ENCODE measurements around the gene LTB4R2. TPM values are rescaled to one million over a fixed set of nuclear protein-coding genes. Genes with fewer than 3 reads are reported as not detected.

The LTB4R2 gene
- total RNA-seq, 2 donors from 2014 or later: 1.6 to 2.8 TPM

- intact Hi-C loops (cut with DNase I): loop anchor here (2.0 to 5.0 kb wide), 2 partner anchors 101 to 105 kb away; no protein-coding TSS in a partner anchor
- no peak for DNase-seq
- ATAC-seq: no peak
These were observed 21.9 kb downstream of the LTB4R2 start for GRCh38 chr14:24331731-24332267.

GRCh38 chr14:24332268-24332993 lies 22.5 kb downstream of the LTB4R2 start:
- peak; percentile 74 for DNase-seq
- intact Hi-C loops (cut with DNase I): loop anchor here (2.0 to 5.0 kb wide), 2 partner anchors 100 to 104 kb away; no protein-coding TSS in a partner anchor
- ATAC-seq: peak; percentile 55 to 67

DNA sequence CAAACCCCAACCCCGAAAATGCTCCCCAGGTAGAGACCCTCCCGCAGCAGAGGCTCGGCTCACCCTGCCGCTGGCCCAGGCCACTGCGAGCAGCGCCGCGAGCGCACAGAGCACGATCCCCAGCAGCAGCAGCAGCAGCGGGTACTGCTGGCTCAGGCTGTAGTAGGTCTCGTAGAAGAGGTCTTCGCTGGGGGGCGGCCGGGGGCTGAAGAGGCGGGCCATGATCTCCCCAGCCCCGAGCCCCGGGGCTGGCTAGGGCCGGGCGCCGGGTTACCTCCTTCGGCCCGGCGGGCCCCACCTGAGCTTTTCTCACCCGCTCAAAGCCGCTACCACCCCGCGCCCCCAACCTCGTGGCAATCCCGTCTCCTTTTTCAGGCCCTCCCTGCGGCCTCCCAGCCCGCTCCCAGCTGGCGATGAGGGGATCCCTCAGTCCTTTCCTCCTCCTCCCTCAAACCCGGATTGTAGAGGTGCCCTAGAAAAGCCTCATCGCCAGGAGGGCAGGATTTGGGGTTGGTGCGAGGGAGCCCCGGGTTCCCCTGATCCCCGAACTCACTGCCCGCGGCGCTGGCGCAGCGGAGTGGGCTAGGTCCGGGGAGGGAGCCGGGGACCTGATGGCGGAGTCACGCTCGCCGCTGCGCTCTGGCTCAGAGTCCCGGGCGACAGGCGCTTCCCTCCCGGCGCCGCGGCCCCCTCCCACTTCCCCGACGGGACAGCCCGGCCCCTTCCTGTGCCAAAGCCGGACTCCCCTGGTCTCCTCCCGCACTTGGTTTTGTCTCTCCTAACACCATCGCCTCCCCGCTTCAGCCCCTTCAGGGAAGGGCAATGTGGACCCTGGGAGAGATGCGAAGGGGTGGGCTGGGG lies 24.7 kb downstream of the LTB4R2 start, which contains the start of gene ADCY4:
Gene ADCY4 (minus strand): TSS at position 641 of the 861 bp plus-strand sequence. CDS start 419 bp downstream, at position 222.
- ATAC-seq: peak; percentile 19 to 24
- intact Hi-C loops (cut with DNase I): loop anchor here in 1 of 2 donors (5.0 kb wide), 1 partner anchor 98 kb away; no protein-coding TSS in a partner anchor

GRCh38 chr14:24335461-24336171 lies 25.7 kb downstream of the LTB4R2 start:
- ATAC-seq (no peak), DNase-seq (no peak)
- intact Hi-C loops (cut with DNase I): no loop called here

More for the DNA sequence above, 24.7 kb downstream of the LTB4R2 start, which contains the start of gene ADCY4:
- DNase-seq: peak; percentile 81

DNA sequence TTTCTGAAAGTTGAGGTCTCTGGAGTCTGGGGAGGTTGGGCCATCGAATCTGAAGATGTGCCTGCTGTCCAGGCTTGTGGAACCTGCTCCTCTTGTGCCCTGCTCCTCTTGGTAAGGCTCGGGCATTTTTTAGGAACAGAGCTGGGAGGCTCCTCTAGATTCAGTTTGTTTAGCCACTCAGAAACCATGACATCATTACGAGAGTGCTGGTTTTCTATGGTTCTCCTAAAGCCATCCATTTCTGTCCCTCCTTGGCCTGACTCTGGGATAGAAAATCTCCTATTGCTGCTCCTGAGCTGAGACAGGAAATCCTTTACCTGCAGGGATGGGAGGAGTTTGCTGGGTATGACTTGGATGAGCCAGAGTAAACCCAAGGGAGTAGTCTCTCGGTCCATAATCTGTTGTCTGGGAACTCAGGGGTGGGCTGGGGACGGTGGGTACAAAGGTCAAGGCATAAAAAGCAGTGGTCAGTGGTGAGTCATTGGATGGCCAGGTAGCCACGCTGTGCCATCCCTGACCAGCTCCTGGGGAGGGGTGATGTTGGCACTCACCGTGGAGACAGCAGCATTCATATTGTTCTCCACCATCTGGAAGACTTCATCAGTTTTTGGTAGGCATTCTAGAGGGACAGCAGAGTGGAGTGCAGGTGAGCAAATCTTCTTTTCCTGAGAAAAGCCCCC lies 27.3 kb downstream of the LTB4R2 start:
- intact Hi-C loops (cut with DNase I): no loop called here
- DNase-seq (no peak), ATAC-seq (no peak)

DNA sequence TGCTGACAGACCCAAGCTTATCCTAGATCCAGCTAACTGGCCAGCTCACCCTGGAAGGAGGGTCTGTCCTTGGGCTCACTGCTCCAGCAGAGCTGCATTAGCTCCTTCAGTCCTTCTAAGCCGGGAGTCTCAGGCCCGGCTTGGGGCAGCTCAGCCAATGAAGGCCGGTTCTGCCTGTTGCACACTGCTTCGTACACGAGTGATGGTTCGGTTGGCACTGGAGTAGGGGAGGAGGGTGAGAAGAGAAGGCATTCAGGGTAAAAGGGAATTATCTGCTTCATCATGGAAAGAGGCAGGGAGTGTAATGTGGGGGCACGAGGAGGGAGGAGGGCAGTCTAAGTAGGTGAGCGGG lies 27.9 kb downstream of the LTB4R2 start:
- DNase-seq (no peak), ATAC-seq (no peak)
- intact Hi-C loops (cut with DNase I): no loop called here

DNA sequence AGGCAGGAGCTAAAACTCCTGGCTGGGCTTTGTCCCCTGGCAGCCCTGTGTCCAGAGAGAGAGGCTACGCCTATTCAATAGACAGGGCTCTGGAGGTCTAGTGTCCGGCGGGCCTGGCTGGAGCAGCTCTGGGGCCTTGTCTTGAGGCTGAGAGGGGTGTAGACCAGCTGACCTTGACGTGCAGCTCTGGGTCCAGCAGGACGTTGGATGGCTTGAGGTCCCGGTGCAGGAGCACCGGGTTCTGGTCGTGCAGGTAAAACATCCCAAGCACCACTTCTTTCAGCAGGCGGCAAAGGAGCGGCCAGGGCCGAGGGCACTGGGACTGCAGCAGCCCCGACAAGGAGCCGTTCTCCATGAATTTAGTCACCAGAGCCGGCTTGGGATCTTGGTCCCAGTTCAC lies 28.9 kb downstream of the LTB4R2 start:
- ATAC-seq (no peak), DNase-seq (no peak)
- intact Hi-C loops (cut with DNase I): no loop called here

- peak; percentile 54 to 72 for ATAC-seq
- DNase-seq: peak; percentile 77
- intact Hi-C loops (cut with DNase I): no loop called here
These were observed 29.6 kb downstream of the LTB4R2 start, which contains the start of gene RIPK3 for GRCh38 chr14:24339284-24340151. Gene RIPK3 (minus strand): TSS chr14:24339991. CDS start chr14:24339826, 165 bp downstream.

- DNase-seq (no peak), ATAC-seq (no peak)
- intact Hi-C loops (cut with DNase I): no loop called here
These were observed 30.7 kb downstream of the LTB4R2 start for GRCh38 chr14:24340606-24341005.

- intact Hi-C loops (cut with DNase I): no loop called here
- ATAC-seq (no peak), DNase-seq (no peak)
These were observed 32.9 kb downstream of the LTB4R2 start for GRCh38 chr14:24342889-24343288.

- DNase-seq: no peak
- intact Hi-C loops (cut with DNase I): no loop called here
- no peak for ATAC-seq
These were observed 34.1 kb downstream of the LTB4R2 start for GRCh38 chr14:24343795-24344660.

DNA sequence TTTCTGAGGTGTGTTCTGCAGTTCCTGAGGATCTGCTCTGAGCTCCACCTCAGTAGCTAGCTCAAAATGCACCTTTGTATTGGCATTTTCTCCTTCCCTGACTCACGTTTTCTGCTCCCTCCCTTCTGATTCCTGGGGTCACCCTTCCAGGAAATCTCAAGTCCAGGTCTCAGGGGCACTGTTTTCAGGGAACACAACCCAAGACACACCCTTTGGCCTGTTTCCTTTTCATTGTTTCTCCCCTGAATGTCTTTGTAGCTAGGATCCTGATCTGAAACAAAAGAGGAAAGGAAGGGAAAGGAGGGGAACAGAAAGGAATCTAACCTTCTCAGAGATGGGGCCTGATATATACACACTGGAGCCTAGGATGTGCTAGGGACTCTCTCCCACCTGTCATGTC lies 37.2 kb downstream of the LTB4R2 start:
- no peak for DNase-seq
- intact Hi-C loops (cut with DNase I): no loop called here
- ATAC-seq: no peak

DNA sequence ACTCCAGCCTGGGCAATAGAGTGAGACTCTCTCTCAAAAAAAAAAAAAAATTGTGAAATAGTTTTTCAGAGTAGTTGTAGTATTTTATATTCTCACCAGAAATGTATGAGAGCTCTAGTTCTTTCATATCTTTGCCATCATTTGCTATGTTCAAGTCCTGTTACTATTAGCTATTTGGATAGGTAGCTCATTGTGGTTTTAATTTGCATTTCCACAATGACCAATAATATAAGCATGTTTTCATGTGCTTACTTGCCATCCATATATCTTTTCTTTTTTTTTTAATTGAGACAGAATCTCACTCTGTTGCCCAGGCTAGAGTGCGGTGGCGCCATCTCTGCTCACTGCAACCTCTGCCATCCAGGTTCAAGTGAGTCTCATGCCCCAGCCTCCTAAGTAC lies 38.2 kb downstream of the LTB4R2 start:
- ATAC-seq: no peak
- DNase-seq: no peak
- intact Hi-C loops (cut with DNase I): no loop called here

DNA sequence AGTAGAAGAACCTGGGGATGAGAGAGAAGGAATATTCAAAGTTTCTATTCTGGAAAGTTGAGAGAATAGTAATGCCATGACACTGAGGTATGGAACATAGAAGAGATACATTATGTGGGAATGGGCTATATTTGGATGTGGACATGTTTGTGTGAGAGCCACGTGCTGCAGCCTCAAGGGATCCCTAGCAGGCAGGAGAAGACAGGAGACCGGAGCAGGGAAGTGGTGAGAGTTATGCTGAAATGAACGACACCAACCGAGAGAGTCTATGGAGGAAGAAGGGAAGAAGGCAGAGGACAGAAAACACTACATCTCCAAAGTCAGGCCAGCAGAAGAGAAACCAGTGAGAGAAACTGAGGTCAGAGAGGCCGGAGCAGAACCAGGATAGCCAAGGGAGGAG lies 39.8 kb downstream of the LTB4R2 start:
- ATAC-seq (no peak), DNase-seq (no peak)
- intact Hi-C loops (cut with DNase I): no loop called here

DNA sequence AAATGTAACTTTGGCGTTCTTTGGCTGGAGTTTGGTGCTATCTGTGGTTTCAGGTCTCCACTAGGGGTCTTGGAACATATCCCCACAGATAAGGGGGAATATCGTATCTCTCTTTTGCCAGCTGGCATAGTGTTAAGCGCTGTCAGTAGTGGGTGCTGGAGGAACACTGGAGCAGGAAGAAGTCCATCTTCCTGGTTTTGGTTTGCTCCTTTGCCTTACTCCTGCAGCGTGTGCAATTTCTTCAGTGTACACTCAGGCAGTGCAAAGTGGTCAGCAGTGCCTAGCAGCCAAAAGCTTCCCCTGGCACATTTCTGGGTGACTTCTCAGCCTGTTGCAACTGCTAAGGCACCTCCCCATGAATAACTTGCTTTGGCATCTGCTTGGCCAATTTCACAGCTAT lies 41.6 kb downstream of the LTB4R2 start:
- intact Hi-C loops (cut with DNase I): no loop called here
- DNase-seq (no peak), ATAC-seq (peak; percentile 70 to 74)

- intact Hi-C loops (cut with DNase I): no loop called here
- peak in 1 of 2 donors; percentile 55 for ATAC-seq
- DNase-seq: no peak
These were observed 43.9 kb downstream of the LTB4R2 start for GRCh38 chr14:24353559-24354481.

Measured in left cardiac atrium (tissue), 4 donors.